ENCODE results near the gene TP63.

DNA sequence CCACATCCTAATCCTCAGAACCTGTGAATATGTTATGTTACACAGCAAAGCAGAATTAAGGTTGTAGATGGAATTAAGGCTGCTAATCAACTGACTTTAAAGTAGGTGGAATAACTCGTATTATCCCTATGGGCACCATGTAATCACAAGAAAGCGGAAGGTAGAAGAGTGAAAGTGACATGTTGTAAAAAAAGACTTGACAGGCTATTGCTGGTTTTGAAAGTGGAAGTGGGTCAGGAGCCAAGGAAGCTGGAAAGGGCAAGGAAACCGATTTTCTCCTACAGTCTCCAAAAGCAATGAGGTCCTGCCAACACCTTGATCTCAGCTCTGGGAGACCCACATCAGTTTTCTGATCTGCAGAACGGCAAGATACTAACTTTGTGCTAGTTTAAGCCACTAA lies 6.6 kb downstream of the TP63 start:
- TF ChIP-seq, protein P1, sequence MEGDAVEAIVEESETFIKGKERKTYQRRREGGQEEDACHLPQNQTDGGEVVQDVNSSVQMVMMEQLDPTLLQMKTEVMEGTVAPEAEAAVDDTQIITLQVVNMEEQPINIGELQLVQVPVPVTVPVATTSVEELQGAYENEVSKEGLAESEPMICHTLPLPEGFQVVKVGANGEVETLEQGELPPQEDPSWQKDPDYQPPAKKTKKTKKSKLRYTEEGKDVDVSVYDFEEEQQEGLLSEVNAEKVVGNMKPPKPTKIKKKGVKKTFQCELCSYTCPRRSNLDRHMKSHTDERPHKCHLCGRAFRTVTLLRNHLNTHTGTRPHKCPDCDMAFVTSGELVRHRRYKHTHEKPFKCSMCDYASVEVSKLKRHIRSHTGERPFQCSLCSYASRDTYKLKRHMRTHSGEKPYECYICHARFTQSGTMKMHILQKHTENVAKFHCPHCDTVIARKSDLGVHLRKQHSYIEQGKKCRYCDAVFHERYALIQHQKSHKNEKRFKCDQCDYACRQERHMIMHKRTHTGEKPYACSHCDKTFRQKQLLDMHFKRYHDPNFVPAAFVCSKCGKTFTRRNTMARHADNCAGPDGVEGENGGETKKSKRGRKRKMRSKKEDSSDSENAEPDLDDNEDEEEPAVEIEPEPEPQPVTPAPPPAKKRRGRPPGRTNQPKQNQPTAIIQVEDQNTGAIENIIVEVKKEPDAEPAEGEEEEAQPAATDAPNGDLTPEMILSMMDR (IDR thresholded peaks at IDR 0.05; ENCODE audit: insufficient read depth, low read depth, low read length), result no peak
- no peak for TF ChIP-seq EZH2 (IDR thresholded peaks at IDR 0.05; ENCODE audit: insufficient read depth, low read length)

Measured in astrocyte (in vitro differentiated cells and primary cell).